ENCODE measurements around the gene SMIM43. TPM values are rescaled to one million over a fixed set of nuclear protein-coding genes. Genes with fewer than 3 reads are reported as not detected.

Gene SMIM43
- total and polyA plus RNA-seq, 9 of the 15 experiments (the other 6 are each of a cell fraction or from before 2014, with no cell fraction given) = not detected

DNA sequence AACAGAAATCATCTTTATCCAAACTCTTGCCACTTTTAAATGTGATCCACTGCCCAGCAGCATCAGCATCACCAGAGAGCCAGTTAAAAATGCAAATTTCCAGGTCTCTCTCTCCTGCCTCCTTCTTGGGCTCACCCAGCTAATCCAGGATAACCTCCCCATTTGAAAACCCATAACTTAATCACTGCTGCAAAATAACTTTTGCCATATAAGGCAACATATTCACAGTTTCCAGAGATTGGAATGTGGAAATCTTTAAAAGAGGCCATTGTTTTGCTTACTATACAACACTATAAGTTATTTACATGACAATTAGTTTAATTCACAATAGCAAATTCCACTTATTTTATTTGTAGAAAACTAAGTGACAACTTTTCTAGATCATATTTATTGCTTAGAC lies 31.3 kb upstream of the SMIM43 start:
- Histone ChIP-seq H3K4me1 (replicated peaks in 1 of 2; ENCODE audit: control insufficient read depth in 2 of 2, insufficient read depth in 2 of 2, low read length in 2 of 2) (peaks cover 5 to 27% of the 10 kb centered on the region in 2 experiments; a peak in 3 of 5 replicates), H3K9ac (ENCODE audit: insufficient read depth in 1 of 2, low read depth in 2 of 2, low read length in 2 of 2) (no peak overlapping the region), H3K27ac (ENCODE audit: extremely low read depth, low read depth, low read length) (no peak overlapping the region), H3K36me3 (ENCODE audit: control insufficient read depth, insufficient read depth, low read length) (peaks cover under 1% of the 10 kb centered on the region; the same call in 1 of the 3 replicates), H3K27me3 (ENCODE audit: control insufficient read depth in 2 of 2, insufficient read depth in 2 of 2, low read length in 2 of 2) (no peaks in the 10 kb centered on the region), H3K4me3 (no peak overlapping the region), H3K9me3 (replicated peaks; ENCODE audit: control insufficient read depth, insufficient read depth, low read depth, low read length) (no peaks in the 10 kb centered on the region), H3K79me2 (ENCODE audit: control insufficient read depth, insufficient read depth, low read length) (peaks cover 2% of the 10 kb centered on the region), H2AFZ (ENCODE audit: low read depth, low read length) (no peak overlapping the region), H3K9me1 (ENCODE audit: control insufficient read depth, insufficient read depth, low read length) (no peaks in the 10 kb centered on the region), H4K20me1 (replicated peaks; ENCODE audit: control insufficient read depth, insufficient read depth, low read length) (no peaks in the 10 kb centered on the region), H3K4me2 (ENCODE audit: insufficient read depth, low read length) (no peak overlapping the region)
- FAIRE-seq (no peak), DNase-seq (ENCODE audit: extremely low read depth in 1 of 4, low spot score in 3 of 4) (no peak), ATAC-seq (no peak)
- in situ Hi-C loops (cut with MboI) (no loop called here), intact Hi-C loops (cut with micrococcal nuclease) (no loop called here)
- no TSS peak for BruUV-seq (replicated peaks)
- CTCF ChIA-PET (ENCODE audit: low intra/inter-chr PET ratio) = no interaction called here
- POLR2A ChIA-PET = no interaction called here
- TF ChIP-seq NR2F6 (CRISPR knock-in tag; IDR thresholded peaks at IDR 0.05) = no peak
- no peak for TF ChIP-seq MAX (CRISPR knock-in tag; IDR thresholded peaks at IDR 0.05)
- TF ChIP-seq ELF4 (CRISPR knock-in tag; IDR thresholded peaks at IDR 0.05) = no peak
- no peak for TF ChIP-seq MYNN (IDR thresholded peaks at IDR 0.05)
- TF ChIP-seq MYNN (CRISPR knock-in tag; IDR thresholded peaks at IDR 0.05) = no peak
- TF ChIP-seq DACH1 (IDR thresholded peaks at IDR 0.05; ENCODE audit: partially characterized antibody) = no peak
- TF ChIP-seq ZFX (CRISPR knock-in tag; IDR thresholded peaks at IDR 0.05) = no peak
- TF ChIP-seq, protein P1, sequence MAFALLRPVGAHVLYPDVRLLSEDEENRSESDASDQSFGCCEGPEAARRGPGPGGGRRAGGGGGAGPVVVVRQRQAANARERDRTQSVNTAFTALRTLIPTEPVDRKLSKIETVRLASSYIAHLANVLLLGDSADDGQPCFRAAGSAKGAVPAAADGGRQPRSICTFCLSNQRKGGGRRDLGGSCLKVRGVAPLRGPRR (CRISPR knock-in tag; IDR thresholded peaks at IDR 0.05) = no peak
- TF ChIP-seq, protein P2, sequence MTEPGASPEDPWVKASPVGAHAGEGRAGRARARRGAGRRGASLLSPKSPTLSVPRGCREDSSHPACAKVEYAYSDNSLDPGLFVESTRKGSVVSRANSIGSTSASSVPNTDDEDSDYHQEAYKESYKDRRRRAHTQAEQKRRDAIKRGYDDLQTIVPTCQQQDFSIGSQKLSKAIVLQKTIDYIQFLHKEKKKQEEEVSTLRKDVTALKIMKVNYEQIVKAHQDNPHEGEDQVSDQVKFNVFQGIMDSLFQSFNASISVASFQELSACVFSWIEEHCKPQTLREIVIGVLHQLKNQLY (CRISPR knock-in tag; conservative IDR thresholded peaks at IDR 0.05) = no peak
- TF ChIP-seq XRCC3 (IDR thresholded peaks at IDR 0.05) = no peak
- no peak for TF ChIP-seq HNRNPL (IDR thresholded peaks at IDR 0.05; ENCODE audit: low read depth, low read length)
- no peak for TF ChIP-seq RBM14 (IDR thresholded peaks at IDR 0.05; ENCODE audit: borderline replicate concordance, insufficient read depth, low read depth, low read length)
- TF ChIP-seq LEF1 (IDR thresholded peaks at IDR 0.05) = no peak
- TF ChIP-seq CXXC5 (CRISPR knock-in tag; IDR thresholded peaks at IDR 0.05) = no peak
- TF ChIP-seq, protein P3, sequence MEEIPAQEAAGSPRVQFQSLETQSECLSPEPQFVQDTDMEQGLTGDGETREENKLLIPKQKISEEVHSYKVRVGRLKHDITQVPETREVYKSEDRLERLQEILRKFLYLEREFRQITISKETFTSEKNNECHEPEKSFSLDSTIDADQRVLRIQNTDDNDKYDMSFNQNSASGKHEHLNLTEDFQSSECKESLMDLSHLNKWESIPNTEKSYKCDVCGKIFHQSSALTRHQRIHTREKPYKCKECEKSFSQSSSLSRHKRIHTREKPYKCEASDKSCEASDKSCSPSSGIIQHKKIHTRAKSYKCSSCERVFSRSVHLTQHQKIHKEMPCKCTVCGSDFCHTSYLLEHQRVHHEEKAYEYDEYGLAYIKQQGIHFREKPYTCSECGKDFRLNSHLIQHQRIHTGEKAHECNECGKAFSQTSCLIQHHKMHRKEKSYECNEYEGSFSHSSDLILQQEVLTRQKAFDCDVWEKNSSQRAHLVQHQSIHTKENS (CRISPR knock-in tag; IDR thresholded peaks at IDR 0.05) = no peak
- TF ChIP-seq, protein P4, sequence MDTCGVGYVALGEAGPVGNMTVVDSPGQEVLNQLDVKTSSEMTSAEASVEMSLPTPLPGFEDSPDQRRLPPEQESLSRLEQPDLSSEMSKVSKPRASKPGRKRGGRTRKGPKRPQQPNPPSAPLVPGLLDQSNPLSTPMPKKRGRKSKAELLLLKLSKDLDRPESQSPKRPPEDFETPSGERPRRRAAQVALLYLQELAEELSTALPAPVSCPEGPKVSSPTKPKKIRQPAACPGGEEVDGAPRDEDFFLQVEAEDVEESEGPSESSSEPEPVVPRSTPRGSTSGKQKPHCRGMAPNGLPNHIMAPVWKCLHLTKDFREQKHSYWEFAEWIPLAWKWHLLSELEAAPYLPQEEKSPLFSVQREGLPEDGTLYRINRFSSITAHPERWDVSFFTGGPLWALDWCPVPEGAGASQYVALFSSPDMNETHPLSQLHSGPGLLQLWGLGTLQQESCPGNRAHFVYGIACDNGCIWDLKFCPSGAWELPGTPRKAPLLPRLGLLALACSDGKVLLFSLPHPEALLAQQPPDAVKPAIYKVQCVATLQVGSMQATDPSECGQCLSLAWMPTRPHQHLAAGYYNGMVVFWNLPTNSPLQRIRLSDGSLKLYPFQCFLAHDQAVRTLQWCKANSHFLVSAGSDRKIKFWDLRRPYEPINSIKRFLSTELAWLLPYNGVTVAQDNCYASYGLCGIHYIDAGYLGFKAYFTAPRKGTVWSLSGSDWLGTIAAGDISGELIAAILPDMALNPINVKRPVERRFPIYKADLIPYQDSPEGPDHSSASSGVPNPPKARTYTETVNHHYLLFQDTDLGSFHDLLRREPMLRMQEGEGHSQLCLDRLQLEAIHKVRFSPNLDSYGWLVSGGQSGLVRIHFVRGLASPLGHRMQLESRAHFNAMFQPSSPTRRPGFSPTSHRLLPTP (IDR thresholded peaks at IDR 0.05; ENCODE audit: borderline replicate concordance, extremely low read depth, insufficient read length) = no peak
- no peak for TF ChIP-seq ZNF444 (CRISPR knock-in tag; IDR thresholded peaks at IDR 0.05)
- no peak for TF ChIP-seq CREB3 (tag; conservative IDR thresholded peaks at IDR 0.05; ENCODE audit: low read depth)
